Small intestine (tissue), 7 donors: ENCODE results near the gene TMEM130. TPM values are rescaled to one million over a fixed set of nuclear protein-coding genes. Genes with fewer than 3 reads are reported as not detected.

Experiments used
- DNase-seq, 2 donors: peaks; one replicate each; pipeline versions ENCODE4 v3.0.0 to v3.0.0-alpha.2; 2013
- FAIRE-seq: peaks from 2 replicates; lab custom pipeline; 2012; peaks lifted over from hg19 to GRCh38; lab: Jason Lieb, UNC
- H3K27ac ChIP-seq, 3 donors: one replicate each; pipeline ENCODE4 v1.5.1; 2013; ENCODE audit warnings: low read length in 2 of 3, mild to moderate bottlenecking in 2 of 3, control low read depth in 1 of 3, inconsistent platforms in 1 of 3, low read depth in 1 of 3, moderate library complexity in 1 of 3
- H3K27me3 ChIP-seq, 3 donors: one replicate each; pipeline ENCODE4 v1.6.1; 2013; ENCODE audit warnings: low read length in 3 of 3, inconsistent platforms in 1 of 3; ENCODE audit not compliant: control insufficient read depth in 3 of 3, insufficient read depth in 3 of 3
- H3K36me3 ChIP-seq, 3 donors: one replicate each; pipeline ENCODE4 v1.6.1; 2013; ENCODE audit warnings: low read length in 3 of 3, inconsistent platforms in 1 of 3, low read depth in 1 of 3, mild to moderate bottlenecking in 1 of 3, moderate library complexity in 1 of 3; ENCODE audit not compliant: control insufficient read depth in 3 of 3, insufficient read depth in 2 of 3
- H3K4me1 ChIP-seq, 3 donors: one replicate each; pipeline ENCODE4 v1.6.1; 2013; ENCODE audit warnings: low read length in 2 of 3, inconsistent platforms in 1 of 3, low read depth in 1 of 3, mild to moderate bottlenecking in 1 of 3, moderate library complexity in 1 of 3; ENCODE audit not compliant: control insufficient read depth in 3 of 3, insufficient read depth in 2 of 3
- H3K4me3 ChIP-seq, 3 donors: one replicate each; pipeline ENCODE4 v1.5.1; 2013; ENCODE audit warnings: low read length in 3 of 3, control low read depth in 1 of 3, inconsistent platforms in 1 of 3, low read depth in 1 of 3, mild to moderate bottlenecking in 1 of 3, moderate library complexity in 1 of 3
- H3K9me3 ChIP-seq, 2 donors: one replicate each; pipeline ENCODE4 v1.6.1; 2013; ENCODE audit warnings: low read depth in 1 of 2, low read length in 1 of 2; ENCODE audit not compliant: control insufficient read depth in 2 of 2, insufficient read depth in 1 of 2
- WGBS, 3 donors: extraction: QIAGEN DNeasy Blood & Tissue Kit; methylation state at CpG; one replicate each; pipeline ENCODE4 v1.1.7; 2013; 5-methylcytosine and 5-hydroxymethylcytosine counted together
- polyA plus RNA-seq, 4 donors: library from polyadenylated mRNA; stranded (reverse) in 3 of 4; unstranded in 1 of 4; fragments of 200-250 nt in 3 of 4; fragments of 120-200 nt in 1 of 4; gene quantifications; one replicate each; pipeline versions ENCODE4 v1.2.1 to v1.2.3, GENCODE V29; 2013
- donor health status: healthy with polysubstance abuse.
- donor health status: control.
- donor health status: control.
- donor health status: Bipolar disorder and iron deficiency.
- donor health status: healthy.

TMEM130 gene
- polyA plus RNA-seq, 4 donors = 0.27 to 4.0 TPM; not detected in 2

GRCh38 chr7:98834949-98835348 is 34.9 kb downstream of the TMEM130 start:
- Histone ChIP-seq H3K4me1 (no peaks in the 10 kb centered on the region), H3K4me3 (no peak overlapping the region), H3K36me3 (no peaks in the 10 kb centered on the region), H3K9me3 (no peaks in the 10 kb centered on the region), H3K27me3 (peaks cover 0 to 5% (median 0%) of the 10 kb centered on the region in 3 donors), H3K27ac (no peak overlapping the region)
- no peak for DNase-seq
- 67 to 71% (median 71%) methylated on average over 8 of the region's 8 CpGs for WGBS, 3 donors
- no peak for FAIRE-seq

- Histone ChIP-seq H3K27me3 (peaks cover 0 to 5% (median 0%) of the 10 kb centered on the region in 3 donors), H3K27ac (no peak overlapping the region), H3K9me3 (no peaks in the 10 kb centered on the region), H3K36me3 (no peaks in the 10 kb centered on the region), H3K4me1 (no peaks in the 10 kb centered on the region), H3K4me3 (no peak overlapping the region)
- WGBS, 3 donors = 79 to 91% (median 81%) methylated on average over 2 of the region's 2 CpGs
- DNase-seq (no peak), FAIRE-seq (no peak)
Measured at GRCh38 chr7:98833022-98833421, 36.8 kb downstream of the TMEM130 start.

- WGBS, 3 donors = 74 to 83% (median 74%) methylated on average over 8 of the region's 8 CpGs
- DNase-seq = peak in 1 of 2 donors; percentile 4
Measured at GRCh38 chr7:98831641-98832221, 38.1 kb downstream of the TMEM130 start.

GRCh38 chr7:98830972-98831548 is 38.8 kb downstream of the TMEM130 start:
- Histone ChIP-seq H3K27ac (no peak overlapping the region), H3K27me3 (peaks cover 0 to 5% (median 0%) of the 10 kb centered on the region in 3 donors), H3K4me1 (no peaks in the 10 kb centered on the region), H3K36me3 (no peaks in the 10 kb centered on the region), H3K4me3 (no peak overlapping the region), H3K9me3 (no peaks in the 10 kb centered on the region)
- 42 to 61% (median 59%) methylated on average over 2 of the region's 2 CpGs for WGBS, 3 donors
- DNase-seq (no peak), FAIRE-seq (no peak)

More at GRCh38 chr7:98831641-98832221, 38.1 kb downstream of the TMEM130 start:
- no peaks in the 10 kb centered on the region for H3K9me3 ChIP-seq
- no peak for FAIRE-seq
- H3K27me3 ChIP-seq = peaks cover 0 to 5% (median 0%) of the 10 kb centered on the region in 3 donors
- H3K4me1 ChIP-seq = no peaks in the 10 kb centered on the region
- no peak overlapping the region for H3K27ac ChIP-seq
- no peak overlapping the region for H3K4me3 ChIP-seq
- no peaks in the 10 kb centered on the region for H3K36me3 ChIP-seq

GRCh38 chr7:98828368-98828767 is 41.4 kb downstream of the TMEM130 start:
- no peak overlapping the region for H3K4me3 ChIP-seq
- WGBS, 3 donors = 86 to 90% (median 88%) methylated on average over 8 of the region's 8 CpGs
- no peak for FAIRE-seq

GRCh38 chr7:98827258-98827657 is 42.6 kb downstream of the TMEM130 start:
- DNase-seq = no peak
- WGBS, 3 donors = 64 to 71% (median 65%) methylated on average over 3 of the region's 3 CpGs
- Histone ChIP-seq H3K27me3 (no peaks in the 10 kb centered on the region), H3K27ac (no peak overlapping the region), H3K4me1 (no peaks in the 10 kb centered on the region), H3K4me3 (no peak overlapping the region), H3K36me3 (no peaks in the 10 kb centered on the region), H3K9me3 (no peaks in the 10 kb centered on the region)
- FAIRE-seq = no peak

More at GRCh38 chr7:98828368-98828767, 41.4 kb downstream of the TMEM130 start:
- no peak for DNase-seq
- peaks cover 0 to 2% (median 0%) of the 10 kb centered on the region in 3 donors for H3K27me3 ChIP-seq
- H3K4me1 ChIP-seq = no peaks in the 10 kb centered on the region
- no peaks in the 10 kb centered on the region for H3K36me3 ChIP-seq
- no peaks in the 10 kb centered on the region for H3K9me3 ChIP-seq
- no peak overlapping the region for H3K27ac ChIP-seq

GRCh38 chr7:98826811-98827231 is 43.0 kb downstream of the TMEM130 start:
- H3K36me3 ChIP-seq = no peaks in the 10 kb centered on the region
- H3K27me3 ChIP-seq = no peaks in the 10 kb centered on the region
- no peak for DNase-seq
- H3K9me3 ChIP-seq = no peaks in the 10 kb centered on the region
- no peak for FAIRE-seq
- 18 to 32% (median 20%) methylated on average over 12 to 13 of the region's 13 CpGs for WGBS, 3 donors
- H3K4me1 ChIP-seq = no peaks in the 10 kb centered on the region
- no peak overlapping the region for H3K4me3 ChIP-seq
- no peak overlapping the region for H3K27ac ChIP-seq

GRCh38 chr7:98826387-98826786 is 43.4 kb downstream of the TMEM130 start:
- FAIRE-seq = no peak
- no peak overlapping the region for H3K27ac ChIP-seq
- H3K4me3 ChIP-seq = no peak overlapping the region
- 65 to 69% (median 68%) methylated on average over 20 of the region's 20 CpGs for WGBS, 3 donors
- no peaks in the 10 kb centered on the region for H3K27me3 ChIP-seq
- H3K9me3 ChIP-seq = no peaks in the 10 kb centered on the region
- H3K36me3 ChIP-seq = no peaks in the 10 kb centered on the region
- no peak for DNase-seq
- no peaks in the 10 kb centered on the region for H3K4me1 ChIP-seq
